Measurements from ENCODE around the gene SUMO4. TPM values are rescaled to one million over a fixed set of nuclear protein-coding genes. Genes with fewer than 3 reads are reported as not detected.

SUMO4 gene
- 6.5 TPM for total RNA-seq

DNA sequence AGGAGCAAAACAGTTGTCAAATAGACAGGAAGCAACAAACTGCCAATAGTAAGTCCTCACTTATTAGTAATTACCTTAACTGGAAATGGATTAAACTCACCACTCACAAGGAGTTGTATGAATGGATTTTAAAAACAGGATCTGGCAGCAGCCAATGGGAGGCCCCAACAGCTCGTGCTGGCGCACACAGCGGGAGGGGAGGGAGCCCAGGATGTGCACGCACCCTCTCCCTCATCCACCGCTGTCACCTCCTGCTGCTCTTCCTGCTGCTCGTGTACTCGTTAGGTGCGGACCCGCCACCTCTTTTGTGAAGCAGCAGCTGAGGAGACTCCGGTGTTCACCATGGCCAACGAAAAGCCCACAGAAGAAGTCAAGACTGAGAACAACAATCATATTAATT lies at the start of gene SUMO4:
Gene SUMO4, plus strand, starts transcription at position 213 of the 400 bp plus-strand sequence. Its CDS starts 130 bp downstream, at position 343.
- DNase-seq = no peak

GRCh38 chr6:149354009-149354408 lies 46.1 kb upstream of the SUMO4 start:
- DNase-seq = no peak

DNA sequence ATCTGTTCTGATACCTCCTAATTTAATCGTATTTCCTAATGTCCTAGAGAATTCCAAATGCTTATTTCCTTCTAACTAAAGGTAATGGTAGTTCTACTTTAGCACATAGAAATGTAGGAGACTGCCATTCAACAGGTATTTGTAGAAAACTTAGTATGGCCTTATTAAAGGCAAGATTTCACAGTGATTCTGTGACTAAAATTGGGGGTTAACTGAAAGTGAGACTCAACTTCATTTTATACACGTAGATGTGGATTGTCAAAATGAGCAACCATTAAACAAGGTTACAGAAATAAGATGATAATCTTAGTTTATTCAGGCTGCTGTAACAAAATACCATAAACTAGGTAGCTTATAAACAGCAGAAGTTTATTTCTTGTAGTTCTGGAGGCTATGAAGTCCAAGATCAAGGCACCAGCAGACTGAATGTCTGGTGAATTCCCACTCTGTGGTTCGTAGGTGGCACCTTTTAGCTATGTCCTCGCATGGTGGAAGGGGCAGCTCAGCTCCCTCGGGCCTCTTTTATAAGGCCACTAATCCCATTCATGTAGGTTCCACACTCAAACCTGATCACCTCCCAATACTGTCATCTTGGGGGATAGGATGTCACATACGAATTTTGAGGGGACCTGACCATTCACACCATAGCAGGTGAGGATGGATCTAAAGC lies 43.8 kb upstream of the SUMO4 start:
- no peak for DNase-seq

- DNase-seq = no peak
These were observed 42.1 kb upstream of the SUMO4 start for GRCh38 chr6:149357726-149358538.

DNA sequence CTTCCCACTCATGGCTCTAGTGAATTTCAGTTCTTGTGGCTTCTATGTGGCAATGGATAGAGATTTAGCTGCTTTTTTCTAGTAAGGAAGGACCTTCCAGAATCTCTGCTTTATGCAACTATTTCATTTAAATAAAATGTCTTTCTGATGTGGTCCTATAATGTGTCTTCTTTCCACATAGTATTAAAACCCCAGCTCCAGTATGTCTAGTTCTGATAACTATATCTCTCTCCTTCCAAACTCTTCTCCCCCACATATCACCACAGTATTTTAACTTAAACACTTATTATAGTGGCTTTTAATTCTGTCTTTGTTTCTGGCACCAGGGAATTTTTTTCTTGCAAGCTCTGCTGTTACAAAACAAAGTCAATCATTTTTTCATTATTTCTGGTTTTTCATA lies 40.6 kb upstream of the SUMO4 start:
- DNase-seq = no peak

DNA sequence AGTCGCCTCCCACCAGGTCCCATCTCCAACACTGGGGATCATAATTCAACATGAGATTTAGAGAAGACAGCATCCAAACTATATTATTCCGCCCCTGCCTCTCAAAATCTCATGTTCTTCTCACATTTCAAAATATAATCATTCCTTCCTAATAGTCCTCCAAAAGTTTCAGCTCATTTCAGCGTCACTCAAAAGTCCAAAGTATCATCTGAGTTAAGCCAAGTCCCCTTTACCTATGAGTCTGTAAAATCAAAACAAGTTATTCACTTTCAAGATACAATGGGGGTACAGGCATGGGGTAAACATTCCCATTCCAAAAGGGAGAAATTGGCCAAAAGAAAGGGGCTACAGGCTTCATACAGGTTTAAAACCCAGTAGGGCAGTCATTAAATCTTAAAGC lies 39.5 kb upstream of the SUMO4 start:
- no peak for DNase-seq

GRCh38 chr6:149362289-149362688 lies 37.8 kb upstream of the SUMO4 start:
- DNase-seq = no peak

GRCh38 chr6:149363154-149363553 lies 36.9 kb upstream of the SUMO4 start:
- DNase-seq = no peak

DNA sequence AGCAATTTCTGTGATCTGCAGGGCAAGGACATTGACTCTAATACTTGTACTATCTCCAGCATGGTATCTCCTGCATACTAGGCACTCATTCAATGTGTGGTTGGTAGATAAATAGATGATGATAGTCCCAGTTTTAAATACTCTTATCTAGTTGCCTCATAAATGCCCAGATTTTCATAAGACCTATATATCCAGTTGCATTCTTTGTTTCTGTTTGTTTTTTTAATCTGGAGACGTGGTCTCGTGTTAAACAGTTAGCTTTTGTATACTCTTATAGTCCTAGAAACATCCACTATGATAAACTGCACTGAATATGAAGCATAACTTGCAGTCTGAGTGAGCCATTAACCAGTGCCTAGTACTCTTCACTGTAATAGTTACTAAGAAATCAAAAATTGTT lies 35.5 kb upstream of the SUMO4 start:
- DNase-seq = no peak

- no peak for DNase-seq
These were observed 34.9 kb upstream of the SUMO4 start for GRCh38 chr6:149365197-149365596.

- DNase-seq = no peak
These were observed 33.7 kb upstream of the SUMO4 start for GRCh38 chr6:149366267-149366921.

DNA sequence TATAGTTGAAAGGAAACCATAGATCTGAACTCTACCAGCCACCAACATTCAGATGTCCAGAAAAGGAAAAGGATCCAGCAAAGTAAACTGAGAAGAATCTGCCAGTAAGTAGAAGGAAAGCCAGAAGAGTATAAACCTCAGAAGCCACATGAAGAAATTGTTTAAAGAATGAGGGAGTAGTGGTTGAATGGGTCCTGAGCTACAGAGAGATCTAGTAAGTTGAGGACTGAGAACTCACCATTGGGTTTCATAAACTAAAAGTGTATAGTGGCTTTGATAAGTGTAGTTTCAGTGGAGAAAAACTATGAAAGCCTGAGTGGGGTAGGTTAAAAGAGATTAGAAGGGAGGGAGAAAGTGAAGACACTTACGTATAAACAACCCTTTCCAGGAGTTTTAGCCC lies 32.0 kb upstream of the SUMO4 start:
- DNase-seq = no peak

GRCh38 chr6:149371154-149371553 lies 28.9 kb upstream of the SUMO4 start:
- no peak for DNase-seq

DNA sequence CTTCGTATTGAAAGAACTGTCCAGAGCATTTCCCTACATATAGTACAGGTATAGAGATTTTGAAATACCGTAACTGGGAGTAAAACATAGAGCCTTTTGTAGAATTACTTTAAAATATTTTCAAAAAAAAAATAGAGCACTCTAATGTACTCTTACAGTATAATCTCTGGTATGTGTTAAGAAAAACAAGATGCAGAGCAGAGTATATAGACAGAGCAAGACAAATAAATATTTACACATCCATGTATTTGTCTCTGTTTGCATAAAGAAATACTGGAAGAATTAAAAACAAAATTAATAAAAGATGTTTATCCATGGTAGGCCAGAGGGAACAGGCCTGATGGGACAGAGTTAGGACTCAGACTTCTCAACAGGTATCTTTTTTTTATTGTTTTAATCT lies 28.0 kb upstream of the SUMO4 start:
- no peak for DNase-seq

- no peak for DNase-seq
These were observed 26.6 kb upstream of the SUMO4 start for GRCh38 chr6:149373511-149373910.

DNA sequence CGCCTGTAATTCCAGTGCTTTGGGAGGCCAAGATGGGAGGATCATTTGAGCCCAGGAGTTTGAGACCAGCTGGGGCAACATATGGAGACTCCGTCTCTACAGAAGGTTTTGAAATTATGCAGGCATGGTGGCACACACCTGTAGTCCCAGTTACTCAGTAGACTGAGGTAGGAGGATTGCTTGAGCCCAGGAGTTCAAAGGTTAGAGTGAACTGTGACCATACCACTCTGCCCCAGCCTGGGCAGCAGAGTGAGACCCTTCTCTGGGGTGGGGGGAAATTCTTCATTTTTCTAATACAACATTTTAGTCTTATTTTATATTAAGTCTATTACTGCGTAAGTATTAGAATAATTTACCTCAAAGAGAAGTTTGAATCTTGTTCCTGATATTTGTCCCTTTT lies 20.1 kb upstream of the SUMO4 start:
- DNase-seq = no peak

GRCh38 chr6:149380523-149380922 lies 19.5 kb upstream of the SUMO4 start:
- DNase-seq = no peak

GRCh38 chr6:149383371-149383770 lies 16.7 kb upstream of the SUMO4 start:
- DNase-seq = no peak

GRCh38 chr6:149384464-149384863 lies 15.6 kb upstream of the SUMO4 start:
- no peak for DNase-seq

DNA sequence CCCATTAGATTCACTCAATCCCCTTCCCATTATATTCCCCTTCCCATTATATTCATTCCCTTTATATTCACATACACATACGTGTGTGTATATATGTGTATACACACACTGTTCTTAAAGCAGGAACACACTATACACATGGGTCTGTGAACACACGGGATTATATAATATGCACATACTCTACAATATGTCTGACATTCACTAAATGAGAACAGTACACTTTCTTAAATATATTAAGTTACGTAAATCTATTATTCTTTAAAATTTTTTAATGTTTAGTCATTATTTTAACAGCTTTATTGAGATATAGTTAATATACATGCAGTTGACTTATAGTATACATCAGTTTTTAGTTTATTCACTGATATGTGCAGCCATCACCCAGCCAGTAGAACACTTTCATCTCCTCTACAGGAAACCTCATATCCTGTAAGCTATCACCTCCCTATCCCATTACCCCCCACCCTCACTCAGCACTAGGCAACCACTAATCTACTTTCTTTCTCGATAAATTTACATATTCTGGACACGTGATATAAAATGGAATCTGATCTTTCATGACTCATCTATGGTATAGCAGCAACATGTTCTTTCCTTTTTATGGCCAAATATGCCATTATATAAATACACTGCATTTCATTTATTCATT lies 13.9 kb upstream of the SUMO4 start:
- DNase-seq = no peak

GRCh38 chr6:149387779-149388512 lies 12.1 kb upstream of the SUMO4 start:
- no peak for DNase-seq

Data from skin of body (tissue), 2 donors.